HG02938 (cell line): Measurements from ENCODE around the gene MPHOSPH6.
"Not testable (repeated sequence)": the region's sequence is repeated elsewhere in the genome, so short reads cannot be mapped to it uniquely, and the experiment has no call there.

Experiments used
- ATAC-seq: cut with Tn5 transposase; IDR thresholded peaks from one replicate; pipeline ENCODE4 v1.9.1; 2021; ENCODE audit warnings: mild to moderate bottlenecking, moderate library complexity; ENCODE audit not compliant: unreplicated experiment

Gene MPHOSPH6

DNA sequence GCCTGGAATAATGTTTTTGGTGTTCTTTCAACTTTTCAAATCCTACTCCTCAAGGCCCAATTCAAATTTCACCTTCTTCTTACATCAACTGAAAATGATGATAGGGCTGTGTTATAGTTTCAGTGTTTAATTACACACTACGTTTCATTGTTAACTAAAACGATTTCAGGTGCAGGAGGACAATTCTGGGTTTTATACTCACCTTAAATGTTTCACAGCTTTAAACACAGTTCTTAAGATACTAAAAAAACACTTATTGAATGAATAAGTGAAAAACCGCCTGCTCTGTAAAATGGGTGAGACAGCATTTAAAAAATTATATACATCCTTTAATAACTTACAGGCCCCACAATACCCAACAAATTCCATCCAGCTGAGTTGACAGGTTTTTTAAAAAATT is 6.2 kb upstream of the MPHOSPH6 start:
- no peak for ATAC-seq

GRCh38 chr16:82175627-82176026 is 5.6 kb upstream of the MPHOSPH6 start:
- no peak for ATAC-seq

- no peak for ATAC-seq
These were observed 2.4 kb downstream of the MPHOSPH6 start for GRCh38 chr16:82167670-82168069.

DNA sequence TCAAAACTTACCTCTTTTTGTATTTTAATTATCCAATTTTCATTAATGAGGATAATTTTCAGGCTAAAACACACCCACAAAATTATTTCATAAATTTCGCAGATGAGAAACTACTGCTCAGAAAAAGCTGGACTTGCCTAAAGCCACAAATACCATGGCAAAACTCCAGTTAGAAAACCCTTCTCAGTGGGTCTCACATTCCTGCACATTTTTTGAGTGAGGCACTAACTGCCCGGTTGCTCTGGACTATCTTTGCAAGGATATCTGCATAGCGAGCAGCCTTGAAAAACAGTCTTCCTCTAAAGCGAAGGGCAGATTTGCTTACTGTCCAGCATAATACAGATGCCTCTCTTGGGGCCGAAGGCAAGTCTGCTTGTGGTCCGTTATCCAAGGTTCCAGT is 9.8 kb downstream of the MPHOSPH6 start:
- no peak for ATAC-seq

GRCh38 chr16:82157836-82158235 is 12.2 kb downstream of the MPHOSPH6 start:
- ATAC-seq = no peak

- no peak for ATAC-seq
These were observed 12.6 kb downstream of the MPHOSPH6 start for GRCh38 chr16:82157534-82157812.

GRCh38 chr16:82156761-82157533 is 13.1 kb downstream of the MPHOSPH6 start:
- ATAC-seq = no peak

GRCh38 chr16:82152641-82153112 is 17.3 kb downstream of the MPHOSPH6 start:
- ATAC-seq = no peak

DNA sequence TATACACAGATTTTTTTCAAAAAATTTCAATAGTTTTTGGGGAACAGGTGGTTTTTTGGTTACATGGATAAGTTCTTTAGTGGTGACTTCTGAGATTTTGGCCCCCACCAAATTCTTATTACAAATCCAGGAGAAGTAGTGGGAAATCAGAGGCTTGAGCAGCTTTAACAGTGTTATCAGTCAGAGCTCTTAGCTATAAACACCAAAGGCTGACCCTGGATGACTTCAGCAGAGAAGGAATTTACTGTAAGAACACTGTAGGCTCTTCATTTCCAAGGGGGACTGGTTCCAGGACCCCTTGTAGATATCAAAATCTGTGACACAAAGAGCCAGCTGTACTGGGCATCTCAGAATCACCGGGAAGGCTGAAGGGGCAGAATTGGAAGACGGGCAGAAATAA is 17.8 kb downstream of the MPHOSPH6 start:
- ATAC-seq = no peak

DNA sequence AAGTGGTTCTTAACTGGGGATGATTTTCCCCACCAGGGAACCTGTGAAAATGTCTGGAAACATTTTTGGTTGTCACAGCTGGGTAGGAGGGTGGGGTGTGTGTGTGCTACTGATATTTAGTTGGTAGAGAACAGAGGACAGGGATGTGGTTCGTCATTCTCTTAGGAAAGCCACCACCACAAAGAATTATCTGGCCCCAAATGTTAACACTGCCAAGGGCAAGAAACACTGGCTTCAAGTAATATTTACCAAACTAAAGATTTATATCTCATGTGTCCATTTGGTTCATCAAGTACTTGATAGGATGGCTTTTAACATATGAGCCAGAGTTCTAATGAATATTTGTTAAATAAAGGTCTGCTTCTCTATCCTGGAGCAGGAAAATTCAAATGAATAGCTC is 19.5 kb downstream of the MPHOSPH6 start:
- no peak for ATAC-seq

- ATAC-seq = no peak
These were observed 20.5 kb downstream of the MPHOSPH6 start for GRCh38 chr16:82149536-82149935.

GRCh38 chr16:82147546-82147945 is 22.5 kb downstream of the MPHOSPH6 start:
- ATAC-seq = no peak

- ATAC-seq = no peak
These were observed 23.1 kb downstream of the MPHOSPH6 start for GRCh38 chr16:82146957-82147356.

DNA sequence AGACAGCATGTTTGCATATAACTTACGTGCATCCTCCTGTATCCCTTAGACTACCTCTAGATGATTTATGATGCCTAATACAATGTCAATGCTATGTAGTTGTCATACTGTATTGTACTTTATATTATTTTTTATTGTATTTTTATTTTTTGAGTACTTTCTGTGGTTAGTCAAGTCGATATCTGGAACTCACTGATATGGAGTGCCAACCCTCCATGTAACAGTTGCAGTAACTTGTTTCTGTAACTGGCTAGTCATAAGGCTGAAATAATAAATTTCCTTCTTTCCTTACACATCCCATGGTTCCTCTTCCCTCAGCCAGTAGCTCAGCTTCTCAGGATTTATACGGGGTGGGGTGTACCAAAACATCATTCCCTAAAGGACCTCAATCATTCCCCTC is 23.5 kb downstream of the MPHOSPH6 start:
- no peak for ATAC-seq

- ATAC-seq = not testable (repeated sequence)
These were observed 30.8 kb downstream of the MPHOSPH6 start for GRCh38 chr16:82139286-82139571.

- no peak for ATAC-seq
These were observed 31.3 kb downstream of the MPHOSPH6 start for GRCh38 chr16:82138478-82139285.

- no peak for ATAC-seq
These were observed 32.2 kb downstream of the MPHOSPH6 start for GRCh38 chr16:82137822-82138167.

DNA sequence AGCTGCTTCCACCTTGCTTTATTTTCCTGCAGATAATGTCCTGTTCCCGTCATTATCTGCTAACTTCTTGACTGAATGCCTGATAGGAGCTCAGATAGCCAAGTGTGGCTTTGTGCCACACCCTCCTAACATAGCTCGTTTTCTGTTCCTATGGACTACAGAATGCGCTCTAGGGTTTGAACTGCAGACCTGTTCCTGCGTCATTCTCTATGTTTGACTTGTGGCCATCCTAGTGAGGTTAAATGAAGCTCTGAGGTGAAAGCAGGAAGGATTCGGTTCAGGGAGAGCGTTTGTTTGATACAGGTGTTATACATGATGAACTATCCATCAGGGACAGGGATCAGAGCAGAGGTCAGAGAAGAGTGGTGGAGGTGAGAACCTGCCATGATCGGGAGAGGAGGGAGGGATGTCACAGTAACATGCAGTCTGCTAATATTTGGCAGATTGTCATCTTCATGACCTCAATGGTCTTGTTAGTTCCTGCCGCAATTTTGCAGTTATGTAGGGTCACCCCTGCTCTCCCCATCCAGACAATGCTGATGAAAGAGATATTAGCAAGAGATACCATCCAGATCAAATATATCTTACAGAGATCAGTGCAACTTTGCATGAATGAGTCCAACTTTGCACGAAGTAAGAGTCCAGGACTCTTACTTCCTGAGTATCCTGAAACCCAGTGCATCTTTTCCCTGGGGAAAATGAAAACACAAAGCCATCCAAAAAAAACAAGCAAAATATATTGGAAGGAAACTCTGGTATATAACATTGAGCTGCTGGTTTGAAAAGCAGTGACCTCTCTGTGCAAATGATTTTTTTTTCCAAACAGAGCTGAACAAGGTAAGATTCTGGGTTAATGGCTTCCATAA is 32.8 kb downstream of the MPHOSPH6 start:
- ATAC-seq = no peak

GRCh38 chr16:82135844-82136243 is 34.2 kb downstream of the MPHOSPH6 start:
- ATAC-seq = no peak

DNA sequence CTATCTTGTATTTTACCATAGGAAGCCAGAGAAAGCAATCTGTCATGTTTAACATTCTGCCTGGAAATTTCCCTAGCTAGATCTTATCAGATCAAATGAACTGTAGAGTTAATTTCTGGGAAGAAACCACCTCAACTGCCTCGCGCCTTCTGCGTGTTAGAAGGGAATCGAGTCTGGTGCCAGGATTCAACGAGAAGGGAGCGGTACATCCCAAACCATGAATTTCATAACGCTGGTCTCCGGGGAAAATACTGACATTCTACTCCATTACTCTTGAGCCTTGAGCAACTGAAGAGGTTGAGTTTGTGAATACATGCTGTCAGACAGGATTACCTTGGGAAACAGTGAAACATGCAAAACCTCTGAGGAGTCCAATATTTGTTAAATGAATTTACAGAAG is 35.2 kb downstream of the MPHOSPH6 start:
- no peak for ATAC-seq

DNA sequence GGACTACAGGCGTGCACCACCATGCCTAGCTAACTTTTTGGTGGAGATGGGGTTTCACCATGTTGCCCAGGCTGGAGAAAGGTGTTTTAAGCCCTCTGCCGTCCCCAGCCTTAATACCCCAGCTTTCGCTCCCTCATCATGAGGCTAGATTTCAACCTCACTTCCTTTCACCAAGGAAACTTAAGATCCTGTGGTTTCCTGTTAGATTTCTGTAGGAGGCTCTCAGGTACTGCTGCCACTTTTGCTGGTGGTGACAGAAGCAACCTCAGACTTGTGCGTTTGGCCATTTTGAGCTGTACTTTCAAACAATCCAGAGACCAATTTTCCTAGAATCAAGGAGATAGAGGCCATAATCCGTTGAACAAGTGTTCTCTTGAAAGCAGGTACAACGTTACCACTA is 36.2 kb downstream of the MPHOSPH6 start:
- ATAC-seq = no peak

DNA sequence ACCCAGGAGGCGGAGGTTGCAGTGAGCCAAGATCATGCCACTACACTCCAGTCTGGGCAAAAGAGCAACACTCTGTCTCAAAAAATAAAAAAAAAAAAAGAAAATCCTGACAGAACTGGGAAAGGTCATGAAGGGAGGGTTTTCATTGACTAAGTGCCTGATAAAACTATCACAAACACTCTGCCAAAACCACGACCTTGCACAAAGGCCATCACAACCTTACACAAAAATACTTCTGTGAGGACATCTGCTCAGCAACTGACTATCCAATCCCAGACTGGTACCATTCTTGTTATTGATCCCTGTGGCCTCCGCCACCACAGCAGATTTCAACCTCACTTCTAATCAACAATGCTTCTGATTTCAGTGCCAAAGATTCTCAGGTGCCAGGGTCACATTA is 40.1 kb downstream of the MPHOSPH6 start:
- no peak for ATAC-seq
